Activated gamma-delta T cell treated with anti-CD3 and anti-CD28 coated beads, Interleukin-2, amount 50 U/mL, for 16 hours (primary cell): ENCODE results near the gene PLCH2.
"Not testable (repeated sequence)": the region's sequence is repeated elsewhere in the genome, so short reads cannot be mapped to it uniquely, and the experiment has no call there.

Experiments used
- DNase-seq: peaks from one replicate; pipeline ENCODE4 v3.0.0-alpha.2; 2020; ENCODE audit warnings: low read depth

The PLCH2 gene

GRCh38 chr1:2544875-2545640, 69.0 kb downstream of the PLCH2 start:
- no peak for DNase-seq

GRCh38 chr1:2545754-2546514, 69.8 kb downstream of the PLCH2 start:
- peak; percentile 76 for DNase-seq

- peak; percentile 61 for DNase-seq
Measured at GRCh38 chr1:2546515-2547209, 70.6 kb downstream of the PLCH2 start.

- DNase-seq, result no peak
Measured at GRCh38 chr1:2547210-2548067, 71.3 kb downstream of the PLCH2 start.

GRCh38 chr1:2548068-2548589, 72.0 kb downstream of the PLCH2 start:
- peak; percentile 72 for DNase-seq

- not testable (repeated sequence) for DNase-seq
Measured at GRCh38 chr1:2549367-2550029, 73.4 kb downstream of the PLCH2 start.

GRCh38 chr1:2550309-2550861, 74.3 kb downstream of the PLCH2 start:
- not testable (repeated sequence) for DNase-seq

- not testable (repeated sequence) for DNase-seq
Measured at GRCh38 chr1:2551544-2551943, 75.5 kb downstream of the PLCH2 start.

- DNase-seq, result no peak
Measured at GRCh38 chr1:2552189-2552588, 76.1 kb downstream of the PLCH2 start.

- DNase-seq, result not testable (repeated sequence)
Measured at GRCh38 chr1:2553076-2553475, 77.0 kb downstream of the PLCH2 start.

- no peak for DNase-seq
Measured at GRCh38 chr1:2553871-2554620, 78.0 kb downstream of the PLCH2 start.

GRCh38 chr1:2554621-2555387, 78.7 kb downstream of the PLCH2 start:
- DNase-seq, result peak; percentile 45
